ENCODE data around the gene IL17A.

Gene IL17A

DNA sequence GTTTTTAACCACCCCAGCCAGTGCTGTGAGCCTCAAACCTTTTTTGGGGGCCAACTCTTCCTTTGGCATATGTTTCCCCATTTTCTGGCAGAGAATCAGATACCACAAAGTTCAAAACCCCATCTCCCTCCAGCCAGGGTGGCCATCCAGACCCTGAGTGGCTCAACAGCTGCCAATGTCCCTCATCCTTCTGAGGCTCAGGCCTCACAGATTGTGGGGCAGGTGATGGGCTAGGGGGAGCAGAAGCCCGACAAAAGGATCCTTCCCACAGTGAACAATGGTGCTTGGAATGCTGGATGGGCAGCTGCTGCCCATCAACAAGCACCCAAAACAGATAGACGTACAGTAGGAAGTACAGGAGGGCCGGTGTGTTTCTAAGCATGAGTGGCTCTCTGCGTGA, 42.6 kb upstream of the IL17A start:
- no peak overlapping the region for H3K27ac ChIP-seq (ENCODE audit: low read depth, low read length)
- no peak overlapping the region for H3K9ac ChIP-seq (ENCODE audit: low read length)
- H2AFZ ChIP-seq (ENCODE audit: low read depth, low read length, severe bottlenecking) = no peak overlapping the region
- H3K79me2 ChIP-seq (ENCODE audit: insufficient read depth, low read length) = no peaks in the 10 kb centered on the region
- H3K36me3 ChIP-seq (ENCODE audit: low read length) = no peaks in the 10 kb centered on the region
- TF ChIP-seq EZH2phosphoT487 (conservative IDR thresholded peaks at IDR 0.05; ENCODE audit: low read length) = no peak
- TF ChIP-seq, protein P1, sequence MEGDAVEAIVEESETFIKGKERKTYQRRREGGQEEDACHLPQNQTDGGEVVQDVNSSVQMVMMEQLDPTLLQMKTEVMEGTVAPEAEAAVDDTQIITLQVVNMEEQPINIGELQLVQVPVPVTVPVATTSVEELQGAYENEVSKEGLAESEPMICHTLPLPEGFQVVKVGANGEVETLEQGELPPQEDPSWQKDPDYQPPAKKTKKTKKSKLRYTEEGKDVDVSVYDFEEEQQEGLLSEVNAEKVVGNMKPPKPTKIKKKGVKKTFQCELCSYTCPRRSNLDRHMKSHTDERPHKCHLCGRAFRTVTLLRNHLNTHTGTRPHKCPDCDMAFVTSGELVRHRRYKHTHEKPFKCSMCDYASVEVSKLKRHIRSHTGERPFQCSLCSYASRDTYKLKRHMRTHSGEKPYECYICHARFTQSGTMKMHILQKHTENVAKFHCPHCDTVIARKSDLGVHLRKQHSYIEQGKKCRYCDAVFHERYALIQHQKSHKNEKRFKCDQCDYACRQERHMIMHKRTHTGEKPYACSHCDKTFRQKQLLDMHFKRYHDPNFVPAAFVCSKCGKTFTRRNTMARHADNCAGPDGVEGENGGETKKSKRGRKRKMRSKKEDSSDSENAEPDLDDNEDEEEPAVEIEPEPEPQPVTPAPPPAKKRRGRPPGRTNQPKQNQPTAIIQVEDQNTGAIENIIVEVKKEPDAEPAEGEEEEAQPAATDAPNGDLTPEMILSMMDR (IDR thresholded peaks at IDR 0.05; ENCODE audit: insufficient read depth, low read length, poor library complexity, severe bottlenecking) = no peak
- no peaks in the 10 kb centered on the region for H3F3A ChIP-seq (ENCODE audit: insufficient read depth)
- H3K27me3 ChIP-seq (ENCODE audit: low read length) = no peaks in the 10 kb centered on the region
- H4K20me1 ChIP-seq (ENCODE audit: low read depth, low read length) = no peaks in the 10 kb centered on the region
- no peaks in the 10 kb centered on the region for H3K9me3 ChIP-seq (ENCODE audit: insufficient read depth, low read length)
- no peaks in the 10 kb centered on the region for H3K9me2 ChIP-seq (replicated peaks; ENCODE audit: insufficient read depth, low read length)
- no peak overlapping the region for H3K4me3 ChIP-seq (ENCODE audit: insufficient read depth, low read length, poor library complexity, severe bottlenecking)
- H3K4me2 ChIP-seq (ENCODE audit: low read depth, low read length, poor library complexity, severe bottlenecking) = no peak overlapping the region

DNA sequence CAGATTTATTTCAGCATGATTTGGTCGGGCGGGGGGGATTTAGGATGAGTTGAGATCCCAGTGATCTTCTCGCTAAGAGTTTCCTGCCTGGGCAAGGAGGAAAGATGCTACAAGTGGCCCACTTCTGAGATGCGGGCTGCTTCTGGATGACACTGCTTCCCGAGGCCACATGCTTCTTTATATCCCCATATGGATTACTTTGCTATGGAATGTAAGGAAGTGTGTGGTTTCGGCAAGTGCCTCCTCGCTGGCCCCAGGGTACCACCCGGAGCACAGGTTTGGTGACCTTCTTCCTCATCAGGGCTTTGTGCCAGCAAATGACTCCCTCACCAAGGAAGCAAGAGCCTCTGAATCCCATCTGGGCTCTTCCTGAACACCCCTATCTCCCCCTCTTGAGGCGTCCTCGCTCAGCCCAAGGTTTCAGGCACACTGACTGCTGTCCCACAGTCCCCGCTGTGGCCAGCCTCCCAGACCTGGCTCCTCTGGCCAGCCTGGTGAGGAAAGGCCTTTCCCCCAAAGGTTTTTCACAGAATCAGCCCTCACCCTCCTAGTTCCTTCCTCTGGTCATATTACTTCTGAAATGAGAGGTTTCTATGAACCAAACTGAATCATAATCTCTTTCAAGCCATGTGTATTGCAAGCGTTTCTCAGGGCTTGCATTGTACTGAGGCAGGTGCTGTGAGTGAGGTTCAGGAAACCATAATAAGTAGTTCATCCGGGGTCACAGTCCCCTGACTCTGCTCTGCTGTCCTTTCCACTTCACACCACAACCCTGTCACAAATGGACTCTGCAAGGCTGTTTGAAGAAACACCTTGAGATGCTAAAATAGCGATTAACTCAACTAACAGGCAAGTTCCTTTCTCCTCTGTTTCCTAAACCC, 41.7 kb upstream of the IL17A start:
- H3K9me3 ChIP-seq (ENCODE audit: insufficient read depth, low read length) = no peaks in the 10 kb centered on the region
- no peaks in the 10 kb centered on the region for H3K79me2 ChIP-seq (ENCODE audit: insufficient read depth, low read length)
- H3K9me2 ChIP-seq (replicated peaks; ENCODE audit: insufficient read depth, low read length) = no peaks in the 10 kb centered on the region
- no peak overlapping the region for H3K9ac ChIP-seq (ENCODE audit: low read length)
- TF ChIP-seq, protein P1 (IDR thresholded peaks at IDR 0.05; ENCODE audit: insufficient read depth, low read length, poor library complexity, severe bottlenecking) = no peak
- no peak for TF ChIP-seq EZH2phosphoT487 (conservative IDR thresholded peaks at IDR 0.05; ENCODE audit: low read length)
- H4K20me1 ChIP-seq (ENCODE audit: low read depth, low read length) = no peaks in the 10 kb centered on the region
- H3K4me3 ChIP-seq (ENCODE audit: insufficient read depth, low read length, poor library complexity, severe bottlenecking) = no peak overlapping the region
- no peaks in the 10 kb centered on the region for H3K36me3 ChIP-seq (ENCODE audit: low read length)
- no peak overlapping the region for H3K4me2 ChIP-seq (ENCODE audit: low read depth, low read length, poor library complexity, severe bottlenecking)
- no peaks in the 10 kb centered on the region for H3F3A ChIP-seq (ENCODE audit: insufficient read depth)
- H3K27me3 ChIP-seq (ENCODE audit: low read length) = no peaks in the 10 kb centered on the region
- no peak overlapping the region for H3K27ac ChIP-seq (ENCODE audit: low read depth, low read length)
- no peak overlapping the region for H2AFZ ChIP-seq (ENCODE audit: low read depth, low read length, severe bottlenecking)

DNA sequence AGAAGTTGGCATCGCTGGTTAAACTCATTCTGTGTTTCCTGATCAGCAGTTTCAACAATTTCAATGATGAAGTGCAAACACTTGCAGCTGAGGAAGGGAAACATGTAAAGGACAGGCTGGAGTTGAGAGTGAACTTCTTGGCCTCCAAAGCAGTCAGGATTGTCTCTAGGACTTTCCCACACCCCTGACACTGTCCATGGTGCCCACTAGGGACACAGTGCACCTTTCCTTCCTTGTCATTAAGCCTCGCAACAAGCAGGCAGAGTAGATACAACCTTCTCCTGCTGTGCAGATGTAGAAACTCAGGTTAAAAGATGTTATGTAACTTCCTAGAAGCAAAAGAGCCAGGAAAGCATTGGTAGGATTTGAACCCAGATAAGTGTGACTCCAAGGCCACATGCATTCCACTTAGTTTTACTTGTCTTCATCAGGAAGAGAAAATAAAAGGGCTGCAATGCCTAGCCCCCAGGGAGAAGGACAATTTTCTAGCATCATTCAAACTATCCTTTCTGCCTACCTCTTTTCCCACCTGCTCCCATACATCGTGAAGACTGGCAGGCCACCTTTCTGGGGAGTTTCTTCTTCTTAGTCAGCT, 39.2 kb upstream of the IL17A start:
- no peak overlapping the region for H3K4me2 ChIP-seq (ENCODE audit: low read depth, low read length, poor library complexity, severe bottlenecking)
- H3K9me3 ChIP-seq (ENCODE audit: insufficient read depth, low read length) = no peaks in the 10 kb centered on the region
- no peak overlapping the region for H2AFZ ChIP-seq (ENCODE audit: low read depth, low read length, severe bottlenecking)
- no peaks in the 10 kb centered on the region for H3K79me2 ChIP-seq (ENCODE audit: insufficient read depth, low read length)
- H3K27me3 ChIP-seq (ENCODE audit: low read length) = no peaks in the 10 kb centered on the region
- H3F3A ChIP-seq (ENCODE audit: insufficient read depth) = no peaks in the 10 kb centered on the region
- H3K27ac ChIP-seq (ENCODE audit: low read depth, low read length) = no peak overlapping the region
- no peaks in the 10 kb centered on the region for H4K20me1 ChIP-seq (ENCODE audit: low read depth, low read length)
- no peak overlapping the region for H3K4me3 ChIP-seq (ENCODE audit: insufficient read depth, low read length, poor library complexity, severe bottlenecking)
- no peaks in the 10 kb centered on the region for H3K9me2 ChIP-seq (replicated peaks; ENCODE audit: insufficient read depth, low read length)
- no peak overlapping the region for H3K9ac ChIP-seq (ENCODE audit: low read length)
- TF ChIP-seq, protein P1 (IDR thresholded peaks at IDR 0.05; ENCODE audit: insufficient read depth, low read length, poor library complexity, severe bottlenecking) = no peak
- no peak for TF ChIP-seq EZH2phosphoT487 (conservative IDR thresholded peaks at IDR 0.05; ENCODE audit: low read length)
- no peaks in the 10 kb centered on the region for H3K36me3 ChIP-seq (ENCODE audit: low read length)
